Vein endothelial cell (primary cell): ENCODE data around the gene MAOB. TPM values are rescaled to one million over a fixed set of nuclear protein-coding genes. Genes with fewer than 3 reads are reported as not detected.

Experiments
- total RNA-seq: library from RNA; depleted of rRNA; stranded (reverse); fragments of >200 nt; gene quantifications from 2 replicates; pipeline ENCODE4 v1.2.3, GENCODE V29; 2012

The MAOB gene
- not detected in 2 replicates for total RNA-seq

GRCh38 chrX:43882294-43882681, at the start of gene MAOB:
Gene MAOB, minus strand, starts transcription at chrX:43882450. Its CDS starts 151 bp downstream, at chrX:43882299.

Other genes starting within 250 kb of the MAOB start
- gene MAOA, start 226.2 kb downstream of the MAOB start, total RNA-seq, result 28.1 and 65.0 TPM in 2 replicates
- 0.33 and 0.48 TPM in 2 replicates for gene NDP, start 90.9 kb upstream of the MAOB start, total RNA-seq